ENCODE data around the gene MADD. TPM values are rescaled to one million over a fixed set of nuclear protein-coding genes. Genes with fewer than 3 reads are reported as not detected.
A peak's percentile ranks its signal among the peaks of the same experiment; 100 is the strongest.

The MADD gene
- total RNA-seq, 1 donor from 2014 or later: 67.2 TPM

DNA sequence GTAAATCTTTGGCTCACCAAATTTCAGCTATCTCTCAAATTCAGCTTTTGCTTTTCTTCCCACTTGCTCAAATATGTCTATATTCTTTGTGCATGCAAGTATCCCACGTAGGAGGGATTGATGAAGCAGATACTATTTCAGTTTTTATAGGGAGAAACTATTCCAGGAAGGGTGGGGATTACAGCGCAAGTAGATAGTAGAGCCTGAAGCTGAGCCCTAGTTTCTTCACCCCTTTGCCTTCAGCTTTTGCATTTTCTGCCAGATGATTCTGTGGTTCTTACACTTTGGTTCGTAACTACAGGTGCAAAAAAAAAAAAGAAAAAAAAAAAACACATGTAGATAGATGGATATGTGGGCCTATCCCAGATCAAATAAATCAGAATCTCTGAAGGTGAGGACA lies 18.2 kb upstream of the MADD start:
- Mint-ChIP-seq H3K27ac (ENCODE audit: unreplicated experiment) (no peak overlapping the region), H3K27me3 (ENCODE audit: unreplicated experiment) (no peaks in the 10 kb centered on the region), H3K36me3 (ENCODE audit: unreplicated experiment) (peaks cover 2% of the 10 kb centered on the region), H3K4me3 (ENCODE audit: unreplicated experiment) (no peak overlapping the region), H3K9me3 (ENCODE audit: unreplicated experiment) (no peaks in the 10 kb centered on the region), H3K4me1 (ENCODE audit: unreplicated experiment) (peaks cover 41% of the 10 kb centered on the region)
- DNase-seq (ENCODE audit: extremely low spot score, unreplicated experiment): no peak
- TF ChIP-seq, protein P1, sequence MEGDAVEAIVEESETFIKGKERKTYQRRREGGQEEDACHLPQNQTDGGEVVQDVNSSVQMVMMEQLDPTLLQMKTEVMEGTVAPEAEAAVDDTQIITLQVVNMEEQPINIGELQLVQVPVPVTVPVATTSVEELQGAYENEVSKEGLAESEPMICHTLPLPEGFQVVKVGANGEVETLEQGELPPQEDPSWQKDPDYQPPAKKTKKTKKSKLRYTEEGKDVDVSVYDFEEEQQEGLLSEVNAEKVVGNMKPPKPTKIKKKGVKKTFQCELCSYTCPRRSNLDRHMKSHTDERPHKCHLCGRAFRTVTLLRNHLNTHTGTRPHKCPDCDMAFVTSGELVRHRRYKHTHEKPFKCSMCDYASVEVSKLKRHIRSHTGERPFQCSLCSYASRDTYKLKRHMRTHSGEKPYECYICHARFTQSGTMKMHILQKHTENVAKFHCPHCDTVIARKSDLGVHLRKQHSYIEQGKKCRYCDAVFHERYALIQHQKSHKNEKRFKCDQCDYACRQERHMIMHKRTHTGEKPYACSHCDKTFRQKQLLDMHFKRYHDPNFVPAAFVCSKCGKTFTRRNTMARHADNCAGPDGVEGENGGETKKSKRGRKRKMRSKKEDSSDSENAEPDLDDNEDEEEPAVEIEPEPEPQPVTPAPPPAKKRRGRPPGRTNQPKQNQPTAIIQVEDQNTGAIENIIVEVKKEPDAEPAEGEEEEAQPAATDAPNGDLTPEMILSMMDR (IDR thresholded peaks at IDR 0.05): no peak

DNA sequence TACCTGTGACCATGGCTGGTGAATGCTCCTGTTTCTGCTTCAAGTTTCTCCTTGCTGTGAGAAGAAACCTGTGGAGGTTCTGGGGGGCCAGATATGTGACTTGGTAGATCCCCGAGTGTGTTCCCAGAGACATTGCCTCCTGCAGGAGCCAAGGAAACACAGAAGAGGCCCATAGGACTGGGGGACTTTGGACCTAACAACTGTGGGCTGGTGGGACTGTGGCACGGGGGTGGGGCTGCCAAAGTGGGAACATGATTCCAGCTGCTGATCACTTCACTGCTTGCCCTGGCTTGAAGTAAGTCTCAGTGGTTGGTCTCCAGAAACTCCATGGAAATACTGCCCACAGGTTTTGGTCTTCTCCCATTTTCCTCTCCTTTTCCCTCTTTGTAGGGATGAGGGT lies 16.3 kb upstream of the MADD start:
- Mint-ChIP-seq H3K4me1 (ENCODE audit: unreplicated experiment) (peaks cover 42% of the 10 kb centered on the region), H3K4me3 (ENCODE audit: unreplicated experiment) (no peak overlapping the region), H3K9me3 (ENCODE audit: unreplicated experiment) (no peaks in the 10 kb centered on the region), H3K27ac (ENCODE audit: unreplicated experiment) (peak overlapping the region; percentile 95), H3K27me3 (ENCODE audit: unreplicated experiment) (no peaks in the 10 kb centered on the region), H3K36me3 (ENCODE audit: unreplicated experiment) (peaks cover 2% of the 10 kb centered on the region)
- TF ChIP-seq, protein P1 (IDR thresholded peaks at IDR 0.05): no peak
- DNase-seq (ENCODE audit: extremely low spot score, unreplicated experiment): no peak

DNA sequence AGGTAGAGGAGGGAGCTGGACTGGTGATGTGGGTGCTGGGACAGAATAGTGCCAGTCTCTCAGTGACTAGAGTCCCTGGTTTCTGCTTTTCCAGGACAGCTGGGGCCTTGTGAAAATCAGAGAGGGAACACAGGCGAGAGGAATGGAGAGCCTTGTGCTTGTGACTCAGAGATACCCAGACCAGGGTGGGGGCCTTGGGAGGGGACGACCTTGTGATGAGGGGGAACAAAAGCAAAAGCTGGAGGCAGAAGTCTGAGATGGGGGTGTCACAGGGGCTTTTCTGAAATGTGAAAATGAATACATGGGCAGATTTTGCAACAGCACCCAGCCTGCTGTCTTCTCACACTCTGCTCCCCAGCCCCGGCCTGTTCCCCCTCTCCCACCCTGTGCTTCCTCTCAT lies 15.5 kb upstream of the MADD start:
- no peaks in the 10 kb centered on the region for H3K27me3 Mint-ChIP-seq (ENCODE audit: unreplicated experiment)
- peaks cover 2% of the 10 kb centered on the region for H3K36me3 Mint-ChIP-seq (ENCODE audit: unreplicated experiment)
- no peaks in the 10 kb centered on the region for H3K9me3 Mint-ChIP-seq (ENCODE audit: unreplicated experiment)
- H3K27ac Mint-ChIP-seq (ENCODE audit: unreplicated experiment): peak overlapping the region; percentile 95
- TF ChIP-seq, protein P1 (IDR thresholded peaks at IDR 0.05): no peak
- DNase-seq (ENCODE audit: extremely low spot score, unreplicated experiment): no peak
- H3K4me3 Mint-ChIP-seq (ENCODE audit: unreplicated experiment): peak overlapping the region; percentile 14
- H3K4me1 Mint-ChIP-seq (ENCODE audit: unreplicated experiment): peaks cover 43% of the 10 kb centered on the region

DNA sequence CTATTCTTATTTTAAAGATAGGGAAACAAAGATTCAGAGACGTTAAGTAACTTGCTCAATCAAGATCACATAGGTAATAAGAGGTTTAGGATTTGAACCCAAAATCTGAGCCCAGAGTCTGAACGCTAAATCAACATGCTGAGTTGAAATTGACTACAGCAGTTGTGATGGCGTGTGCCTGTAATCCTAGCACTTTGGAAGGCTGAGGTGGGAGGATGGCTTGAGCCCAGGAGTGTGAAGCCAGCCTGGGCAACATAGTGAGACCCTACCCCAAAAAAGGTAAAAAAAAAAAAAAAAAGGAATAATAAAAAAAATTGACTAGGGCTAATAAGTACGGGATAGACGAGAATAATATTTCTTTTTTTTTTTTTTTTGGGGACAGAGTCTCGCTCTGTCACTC lies 13.6 kb upstream of the MADD start:
- H3K27me3 Mint-ChIP-seq (ENCODE audit: unreplicated experiment): no peaks in the 10 kb centered on the region
- no peak overlapping the region for H3K27ac Mint-ChIP-seq (ENCODE audit: unreplicated experiment)
- no peak overlapping the region for H3K4me3 Mint-ChIP-seq (ENCODE audit: unreplicated experiment)
- H3K4me1 Mint-ChIP-seq (ENCODE audit: unreplicated experiment): peaks cover 48% of the 10 kb centered on the region
- DNase-seq (ENCODE audit: extremely low spot score, unreplicated experiment): no peak
- TF ChIP-seq, protein P1 (IDR thresholded peaks at IDR 0.05): no peak
- peaks cover 2% of the 10 kb centered on the region for H3K36me3 Mint-ChIP-seq (ENCODE audit: unreplicated experiment)
- no peaks in the 10 kb centered on the region for H3K9me3 Mint-ChIP-seq (ENCODE audit: unreplicated experiment)

DNA sequence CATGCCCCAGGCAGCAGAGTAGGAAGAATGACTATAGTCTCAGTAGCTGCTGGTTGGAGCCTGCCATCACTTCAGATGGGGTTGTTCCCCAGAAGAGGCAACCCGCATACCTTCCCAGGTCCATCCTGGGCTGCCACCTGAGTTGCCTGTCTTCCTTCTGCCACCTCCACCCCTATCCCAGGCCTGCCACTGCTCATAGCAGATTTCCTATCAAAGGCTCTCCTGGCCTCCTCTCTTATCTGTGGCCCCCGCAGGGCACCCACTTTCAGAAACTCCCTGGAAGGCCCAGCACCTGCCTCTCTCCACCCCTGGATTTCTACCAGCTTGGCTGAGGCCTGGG lies 12.8 kb upstream of the MADD start:
- TF ChIP-seq, protein P1 (IDR thresholded peaks at IDR 0.05): no peak
- H3K4me1 Mint-ChIP-seq (ENCODE audit: unreplicated experiment): peaks cover 48% of the 10 kb centered on the region
- DNase-seq (ENCODE audit: extremely low spot score, unreplicated experiment): no peak
- H3K36me3 Mint-ChIP-seq (ENCODE audit: unreplicated experiment): peaks cover 2% of the 10 kb centered on the region
- H3K9me3 Mint-ChIP-seq (ENCODE audit: unreplicated experiment): no peaks in the 10 kb centered on the region
- peak overlapping the region; percentile 85 for H3K27ac Mint-ChIP-seq (ENCODE audit: unreplicated experiment)
- H3K4me3 Mint-ChIP-seq (ENCODE audit: unreplicated experiment): no peak overlapping the region
- H3K27me3 Mint-ChIP-seq (ENCODE audit: unreplicated experiment): no peaks in the 10 kb centered on the region
